OCI-LY1 (cell line): ENCODE results near the gene TMEM233.

Experiments used
- EZH2 ChIP-seq: fragments of 200-600 bp; sonication (generic), shearing (Covaris generic); IDR thresholded peaks from 2 replicates; pipeline ENCODE4 v1.8.0; 2017; ENCODE audit warnings: borderline replicate concordance, mixed run types, mild to moderate bottlenecking, antibody characterized with exemption, low read length, moderate library complexity, mixed read lengths
- TF ChIP-seq, protein P1 (sequence below): fragments of 200-600 bp; sonication (generic), shearing (Covaris generic); IDR thresholded peaks from 2 replicates; pipeline ENCODE4 v1.5.1; 2017; ENCODE audit warnings: mild to moderate bottlenecking, antibody characterized with exemption, low read length, moderate library complexity, mixed read lengths

DNA sequence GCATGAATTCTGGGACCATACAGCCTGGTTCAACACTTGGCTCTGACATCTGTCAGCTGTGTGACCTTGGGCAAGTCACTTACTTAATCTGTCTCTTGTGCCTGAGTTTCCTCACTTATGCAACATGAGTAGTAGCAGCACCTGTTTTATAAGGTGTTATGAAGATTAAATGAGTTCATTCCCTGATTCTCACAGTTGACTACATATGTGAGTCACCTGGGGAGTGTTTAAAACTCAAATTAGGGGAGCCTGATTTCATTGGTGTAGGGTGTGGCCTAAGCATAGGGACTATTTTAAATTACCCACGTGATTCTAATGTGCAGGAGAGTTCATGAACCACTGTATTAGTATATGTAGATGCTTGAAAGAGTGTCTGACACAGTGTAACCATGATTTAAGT is 36.7 kb upstream of the TMEM233 start:
- TF ChIP-seq, protein P1, sequence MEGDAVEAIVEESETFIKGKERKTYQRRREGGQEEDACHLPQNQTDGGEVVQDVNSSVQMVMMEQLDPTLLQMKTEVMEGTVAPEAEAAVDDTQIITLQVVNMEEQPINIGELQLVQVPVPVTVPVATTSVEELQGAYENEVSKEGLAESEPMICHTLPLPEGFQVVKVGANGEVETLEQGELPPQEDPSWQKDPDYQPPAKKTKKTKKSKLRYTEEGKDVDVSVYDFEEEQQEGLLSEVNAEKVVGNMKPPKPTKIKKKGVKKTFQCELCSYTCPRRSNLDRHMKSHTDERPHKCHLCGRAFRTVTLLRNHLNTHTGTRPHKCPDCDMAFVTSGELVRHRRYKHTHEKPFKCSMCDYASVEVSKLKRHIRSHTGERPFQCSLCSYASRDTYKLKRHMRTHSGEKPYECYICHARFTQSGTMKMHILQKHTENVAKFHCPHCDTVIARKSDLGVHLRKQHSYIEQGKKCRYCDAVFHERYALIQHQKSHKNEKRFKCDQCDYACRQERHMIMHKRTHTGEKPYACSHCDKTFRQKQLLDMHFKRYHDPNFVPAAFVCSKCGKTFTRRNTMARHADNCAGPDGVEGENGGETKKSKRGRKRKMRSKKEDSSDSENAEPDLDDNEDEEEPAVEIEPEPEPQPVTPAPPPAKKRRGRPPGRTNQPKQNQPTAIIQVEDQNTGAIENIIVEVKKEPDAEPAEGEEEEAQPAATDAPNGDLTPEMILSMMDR = no peak
- no peak for TF ChIP-seq EZH2
